ENCODE measurements around the gene CDC25B.
"Not testable (repeated sequence)": the region's sequence is repeated elsewhere in the genome, so short reads cannot be mapped to it uniquely, and the experiment has no call there.

CDC25B gene

GRCh38 chr20:3826420-3826819 lies 30.3 kb downstream of the CDC25B start:
- Histone ChIP-seq H3K27me3 (ENCODE audit: low read depth) (no peaks in the 10 kb centered on the region), H3K4me1 (peaks cover 4% of the 10 kb centered on the region; the same call in 1 of the 2 replicates), H3K9me3 (no peaks in the 10 kb centered on the region), H3K36me3 (replicated peaks) (peaks cover 11% of the 10 kb centered on the region), H3K4me3 (no peak overlapping the region)
- no peak for DNase-seq (ENCODE audit: low spot score in 2 of 2)
- in situ Hi-C loops (cut with MboI; ENCODE audit: low sequenced_read_pairs), result no loop called here

GRCh38 chr20:3828798-3829197 lies 32.7 kb downstream of the CDC25B start:
- DNase-seq (ENCODE audit: low spot score in 2 of 2), result no peak
- Histone ChIP-seq H3K27me3 (ENCODE audit: low read depth) (no peaks in the 10 kb centered on the region), H3K9me3 (no peaks in the 10 kb centered on the region), H3K4me3 (no peak overlapping the region), H3K4me1 (0 out of 2 replicates have a peak, but pooled peaks cover 2% of the 10 kb centered on the region), H3K36me3 (replicated peaks) (peaks cover 5% of the 10 kb centered on the region)
- in situ Hi-C loops (cut with MboI; ENCODE audit: low sequenced_read_pairs), result no loop called here

- H3K36me3 ChIP-seq (replicated peaks); H3K4me3 ChIP-seq; DNase-seq (ENCODE audit: low spot score in 2 of 2): not testable (repeated sequence)
Measured at GRCh38 chr20:3829891-3830290, 33.8 kb downstream of the CDC25B start.

GRCh38 chr20:3836132-3836531 lies 40.0 kb downstream of the CDC25B start:
- DNase-seq (ENCODE audit: low spot score in 2 of 2), result no peak
- Histone ChIP-seq H3K36me3 (replicated peaks) (no peaks in the 10 kb centered on the region), H3K4me1 (peaks cover 7% of the 10 kb centered on the region), H3K4me3 (no peak overlapping the region), H3K27me3 (ENCODE audit: low read depth) (no peaks in the 10 kb centered on the region), H3K9me3 (no peaks in the 10 kb centered on the region)
- in situ Hi-C loops (cut with MboI; ENCODE audit: low sequenced_read_pairs), result no loop called here

More at GRCh38 chr20:3829891-3830290, 33.8 kb downstream of the CDC25B start:
- H3K4me1 ChIP-seq; H3K27me3 ChIP-seq (ENCODE audit: low read depth); H3K9me3 ChIP-seq; in situ Hi-C loops (cut with MboI; ENCODE audit: low sequenced_read_pairs): not testable (repeated sequence)

GRCh38 chr20:3839328-3839727 lies 43.2 kb downstream of the CDC25B start:
- Histone ChIP-seq H3K36me3 (replicated peaks) (no peaks in the 10 kb centered on the region), H3K4me1 (peaks cover 7% of the 10 kb centered on the region), H3K9me3 (no peaks in the 10 kb centered on the region), H3K4me3 (no peak overlapping the region), H3K27me3 (ENCODE audit: low read depth) (no peaks in the 10 kb centered on the region)
- in situ Hi-C loops (cut with MboI; ENCODE audit: low sequenced_read_pairs), result no loop called here
- peak in 1 of 2 experiments; percentile 3 for DNase-seq (ENCODE audit: low spot score in 2 of 2)

- DNase-seq (ENCODE audit: low spot score in 2 of 2); H3K4me1 ChIP-seq; in situ Hi-C loops (cut with MboI; ENCODE audit: low sequenced_read_pairs); H3K4me3 ChIP-seq; H3K9me3 ChIP-seq; H3K36me3 ChIP-seq (replicated peaks); H3K27me3 ChIP-seq (ENCODE audit: low read depth): not testable (repeated sequence)
Measured at GRCh38 chr20:3840201-3840600, 44.1 kb downstream of the CDC25B start.

- Histone ChIP-seq H3K4me3 (no peak overlapping the region), H3K9me3 (no peaks in the 10 kb centered on the region), H3K4me1 (peaks cover 13% of the 10 kb centered on the region), H3K27me3 (ENCODE audit: low read depth) (no peaks in the 10 kb centered on the region), H3K36me3 (replicated peaks) (0 out of 2 replicates have a peak, but pooled peaks cover 6% of the 10 kb centered on the region)
- in situ Hi-C loops (cut with MboI; ENCODE audit: low sequenced_read_pairs), result no loop called here
- no peak for DNase-seq (ENCODE audit: low spot score in 2 of 2)
Measured at GRCh38 chr20:3842348-3842930, 46.3 kb downstream of the CDC25B start.

GRCh38 chr20:3843490-3843889 lies 47.4 kb downstream of the CDC25B start:
- Histone ChIP-seq H3K36me3 (replicated peaks) (0 out of 2 replicates have a peak, but pooled peaks cover 6% of the 10 kb centered on the region), H3K4me1 (peaks cover 17% of the 10 kb centered on the region), H3K4me3 (no peak overlapping the region), H3K9me3 (no peaks in the 10 kb centered on the region), H3K27me3 (ENCODE audit: low read depth) (no peaks in the 10 kb centered on the region)
- no peak for DNase-seq (ENCODE audit: low spot score in 2 of 2)
- in situ Hi-C loops (cut with MboI; ENCODE audit: low sequenced_read_pairs), result no loop called here

- H3K36me3 ChIP-seq (replicated peaks); DNase-seq (ENCODE audit: low spot score in 2 of 2); H3K4me3 ChIP-seq; H3K9me3 ChIP-seq; H3K27me3 ChIP-seq (ENCODE audit: low read depth); in situ Hi-C loops (cut with MboI; ENCODE audit: low sequenced_read_pairs): not testable (repeated sequence)
- H3K4me1 ChIP-seq, result peaks cover 14% of the 10 kb centered on the region
Measured at GRCh38 chr20:3843990-3844619, 48.0 kb downstream of the CDC25B start.

- peak overlapping the region; percentile 99 for H3K4me3 ChIP-seq
- no peak for DNase-seq (ENCODE audit: low spot score in 2 of 2)
- H3K36me3 ChIP-seq (replicated peaks), result 0 out of 2 replicates have a peak, but pooled peaks cover 6% of the 10 kb centered on the region
- no peaks in the 10 kb centered on the region for H3K27me3 ChIP-seq (ENCODE audit: low read depth)
- peaks cover 10% of the 10 kb centered on the region for H3K4me1 ChIP-seq
- in situ Hi-C loops (cut with MboI; ENCODE audit: low sequenced_read_pairs), result no loop called here
- no peaks in the 10 kb centered on the region for H3K9me3 ChIP-seq
Measured at GRCh38 chr20:3846378-3846739, 50.2 kb downstream of the CDC25B start.

GRCh38 chr20:3846740-3847428 lies 50.8 kb downstream of the CDC25B start, which contains the start of gene MAVS:
Gene MAVS (plus strand): TSS chr20:3846834. CDS start chr20:3854625, 7,791 bp downstream.
- Histone ChIP-seq H3K27me3 (ENCODE audit: low read depth) (no peaks in the 10 kb centered on the region), H3K4me3 (peak within 1 kb of the TSS; percentile 99), H3K4me1 (peaks cover 10% of the 10 kb centered on the region), H3K36me3 (replicated peaks) (0 out of 2 replicates have a peak, but pooled peaks cover 6% of the 10 kb centered on the region), H3K9me3 (no peaks in the 10 kb centered on the region)
- peak; percentile 84 to 93 for DNase-seq (ENCODE audit: low spot score in 2 of 2)
- in situ Hi-C loops (cut with MboI; ENCODE audit: low sequenced_read_pairs), result no loop called here

- Histone ChIP-seq H3K36me3 (replicated peaks) (0 out of 2 replicates have a peak, but pooled peaks cover 6% of the 10 kb centered on the region), H3K4me1 (peaks cover 10% of the 10 kb centered on the region), H3K4me3 (peak overlapping the region; percentile 99), H3K9me3 (no peaks in the 10 kb centered on the region), H3K27me3 (ENCODE audit: low read depth) (no peaks in the 10 kb centered on the region)
- in situ Hi-C loops (cut with MboI; ENCODE audit: low sequenced_read_pairs), result no loop called here
- DNase-seq (ENCODE audit: low spot score in 2 of 2), result no peak
Measured at GRCh38 chr20:3847429-3847940, 51.4 kb downstream of the CDC25B start.

GRCh38 chr20:3848565-3848964 lies 52.5 kb downstream of the CDC25B start:
- DNase-seq (ENCODE audit: low spot score in 2 of 2), result no peak
- Histone ChIP-seq H3K4me3 (no peak overlapping the region), H3K27me3 (ENCODE audit: low read depth) (no peaks in the 10 kb centered on the region), H3K36me3 (replicated peaks) (0 out of 2 replicates have a peak, but pooled peaks cover 6% of the 10 kb centered on the region), H3K4me1 (peaks cover 10% of the 10 kb centered on the region), H3K9me3 (no peaks in the 10 kb centered on the region)
- in situ Hi-C loops (cut with MboI; ENCODE audit: low sequenced_read_pairs), result no loop called here

- Histone ChIP-seq H3K27me3 (ENCODE audit: low read depth) (no peaks in the 10 kb centered on the region), H3K4me1 (no peaks in the 10 kb centered on the region), H3K4me3 (no peak overlapping the region), H3K9me3 (no peaks in the 10 kb centered on the region), H3K36me3 (replicated peaks) (peaks cover 23% of the 10 kb centered on the region)
- no peak for DNase-seq (ENCODE audit: low spot score in 2 of 2)
- in situ Hi-C loops (cut with MboI; ENCODE audit: low sequenced_read_pairs), result loop anchor here (10.0 kb wide), 1 partner anchor 290 kb away; no protein-coding TSS in a partner anchor
Measured at GRCh38 chr20:3854462-3854871, 58.4 kb downstream of the CDC25B start.
